H1 (cell line): ENCODE data around the gene MDM4. TPM values are rescaled to one million over a fixed set of nuclear protein-coding genes. Genes with fewer than 3 reads are reported as not detected.

ENCODE experiments used
- CTCF ChIA-PET: fragments of 300-600 bp; sonication (Branson Sonifier 250); formaldehyde crosslinking; loops from one replicate; lab custom pipeline; 2021; ENCODE audit not compliant: partially characterized antibody; lab: Charles Lee
- POLR2A ChIA-PET: fragments of 300-600 bp; sonication (Branson Sonifier 250); formaldehyde crosslinking; loops from one replicate; lab custom pipeline; 2021; ENCODE audit warnings: inconsistent platforms; ENCODE audit not compliant: partially characterized antibody; lab: Charles Lee
- DNase-seq, 2 experiments: peaks; one replicate each; pipeline versions ENCODE4 v3.0.0 to v3.0.0-alpha.2; 2010 to 2022; ENCODE audit warnings: low spot score in 2 of 2, low read depth in 1 of 2, mixed read lengths in 1 of 2
- FAIRE-seq: peaks from 2 replicates; lab custom pipeline; 2011; peaks lifted over from hg19 to GRCh38; lab: Jason Lieb, UNC
- H2AFZ ChIP-seq: 2 replicates; pipeline ENCODE4 v1.8.1; 2012; ENCODE audit warnings: low read length, inconsistent platforms
- H2AK5ac ChIP-seq: 2 replicates; pipeline ENCODE4 v1.6.1; 2013; ENCODE audit warnings: low read depth, low read length
- H2BK120ac ChIP-seq: replicated peaks from 2 replicates; pipeline ENCODE3; 2013; ENCODE audit warnings: low read depth, low read length, inconsistent platforms
- H2BK12ac ChIP-seq: 2 replicates; pipeline ENCODE4 v1.6.1; 2013; ENCODE audit warnings: low read depth, low read length
- H2BK15ac ChIP-seq: 2 replicates; pipeline ENCODE4 v1.6.1; 2013; ENCODE audit warnings: low read length
- H2BK20ac ChIP-seq: 2 replicates; pipeline ENCODE4 v1.6.1; 2013; ENCODE audit warnings: low read length
- H2BK5ac ChIP-seq: 2 replicates; pipeline ENCODE4 v1.6.1; 2013; ENCODE audit warnings: low read depth, low read length
- H3K14ac ChIP-seq: 2 replicates; pipeline ENCODE4 v1.6.1; 2013; ENCODE audit warnings: inconsistent platforms; ENCODE audit not compliant: insufficient read length
- H3K18ac ChIP-seq: 2 replicates; pipeline ENCODE4 v1.6.1; 2013; ENCODE audit warnings: low read length; ENCODE audit errors: extremely low read depth
- H3K23ac ChIP-seq: 2 replicates; pipeline ENCODE4 v1.6.1; 2013; ENCODE audit warnings: inconsistent platforms; ENCODE audit not compliant: insufficient read length
- H3K23me2 ChIP-seq: 2 replicates; pipeline ENCODE4 v1.6.1; 2013; ENCODE audit warnings: low read depth, low read length
- H3K27ac ChIP-seq: 2 replicates; pipeline ENCODE4 v1.6.1; 2011; ENCODE audit warnings: low read depth, low read length, inconsistent platforms
- H3K27me3 ChIP-seq, 4 experiments: replicated peaks in 1 of 4; 1 replicate in 1 of 4; 2 replicates in 3 of 4; pipeline versions ENCODE4 v1.6.1 to v1.8.1; 2011 to 2013; ENCODE audit warnings: low read length in 3 of 4, mild to moderate bottlenecking in 3 of 4, inconsistent platforms in 2 of 4, mixed read lengths in 2 of 4, moderate library complexity in 1 of 4; ENCODE audit not compliant: control insufficient read depth in 3 of 4, insufficient read depth in 3 of 4; ENCODE audit errors: extremely low read depth in 1 of 4
- H3K36me3 ChIP-seq, 4 experiments: 2 replicates each; pipeline versions ENCODE4 v1.6.1 to v1.8.1; 2011 to 2013; ENCODE audit warnings: mild to moderate bottlenecking in 4 of 4, low read length in 3 of 4, moderate library complexity in 2 of 4, control low read depth in 1 of 4, inconsistent platforms in 1 of 4; ENCODE audit not compliant: insufficient read depth in 4 of 4, control insufficient read depth in 2 of 4
- H3K4ac ChIP-seq: replicated peaks from 2 replicates; pipeline ENCODE3; 2013; ENCODE audit warnings: low read length, low read depth, mixed read lengths, inconsistent platforms; ENCODE audit not compliant: insufficient read length
- H3K4me1 ChIP-seq, 4 experiments: replicated peaks in 1 of 4; 1 replicate in 1 of 4; 2 replicates in 3 of 4; pipeline versions ENCODE4 v1.6.1 to v1.8.1; 2011 to 2013; ENCODE audit warnings: low read length in 3 of 4, inconsistent platforms in 2 of 4, mixed read lengths in 1 of 4; ENCODE audit not compliant: insufficient read depth in 4 of 4, control insufficient read depth in 3 of 4
- H3K4me2 ChIP-seq, 2 experiments: 2 replicates each; pipeline versions ENCODE4 v1.6.1 to v1.8.1; 2011 to 2013; ENCODE audit warnings: low read depth in 2 of 2, low read length in 2 of 2, control low read depth in 1 of 2, inconsistent platforms in 1 of 2, mild to moderate bottlenecking in 1 of 2; ENCODE audit not compliant: insufficient read depth in 1 of 2
- H3K4me3 ChIP-seq, 4 experiments: fragments of 200-600, 300-600 bp in 1 of 4; sonication (generic), shearing (Covaris generic), sonication (Bioruptor Twin) in 1 of 4; 2 replicates each; pipeline versions ENCODE4 v1.5.1 to v1.8.1; 2011 to 2016; ENCODE audit warnings: low read length in 4 of 4, low read depth in 3 of 4, control low read depth in 2 of 4, inconsistent platforms in 2 of 4, mild to moderate bottlenecking in 2 of 4, mixed read lengths in 1 of 4, moderate library complexity in 1 of 4; ENCODE audit not compliant: insufficient read depth in 2 of 4; ENCODE audit errors: extremely low read depth in 1 of 4
- H3K56ac ChIP-seq: replicated peaks from 2 replicates; pipeline ENCODE3; 2013; ENCODE audit warnings: low read depth, mild to moderate bottlenecking, mixed read lengths, low read length, inconsistent platforms; ENCODE audit not compliant: insufficient read length
- H3K79me1 ChIP-seq: 2 replicates; pipeline ENCODE4 v1.6.1; 2013; ENCODE audit warnings: low read depth, low read length, control low read depth
- H3K79me2 ChIP-seq, 2 experiments: 2 replicates each; pipeline versions ENCODE4 v1.6.1 to v1.8.1; 2012 to 2013; ENCODE audit warnings: low read length in 2 of 2, mild to moderate bottlenecking in 2 of 2, inconsistent platforms in 1 of 2; ENCODE audit not compliant: insufficient read depth in 2 of 2, control insufficient read depth in 1 of 2
- H3K9ac ChIP-seq, 4 experiments: replicated peaks in 1 of 4; 1 replicate in 1 of 4; 2 replicates in 3 of 4; pipeline versions ENCODE4 v1.6.1 to v1.8.1; 2011 to 2013; ENCODE audit warnings: low read depth in 3 of 4, low read length in 3 of 4, control low read depth in 2 of 4, mild to moderate bottlenecking in 2 of 4, moderate library complexity in 2 of 4, inconsistent platforms in 1 of 4; ENCODE audit errors: extremely low read depth in 1 of 4
- H3K9me3 ChIP-seq, 2 experiments: 2 replicates each; pipeline versions ENCODE4 v1.6.1 to v1.8.1; 2012 to 2013; ENCODE audit warnings: mild to moderate bottlenecking in 2 of 2, moderate library complexity in 2 of 2, control low read depth in 1 of 2, inconsistent platforms in 1 of 2, low read depth in 1 of 2, low read length in 1 of 2, mixed read lengths in 1 of 2; ENCODE audit not compliant: insufficient read depth in 2 of 2
- H4K20me1 ChIP-seq, 2 experiments: replicated peaks in 1 of 2; 2 replicates each; pipeline versions ENCODE3 to v1.8.1; 2011 to 2013; ENCODE audit warnings: inconsistent platforms in 2 of 2, low read length in 2 of 2, mild to moderate bottlenecking in 1 of 2; ENCODE audit not compliant: insufficient read depth in 2 of 2, control insufficient read depth in 1 of 2
- H4K5ac ChIP-seq: 2 replicates; pipeline ENCODE4 v1.6.1; 2013; ENCODE audit warnings: low read length, low read depth, mixed read lengths, inconsistent platforms; ENCODE audit not compliant: insufficient read length
- H4K8ac ChIP-seq: 2 replicates; pipeline ENCODE4 v1.8.0; 2013; ENCODE audit warnings: mild to moderate bottlenecking, moderate library complexity, low read length, inconsistent platforms; ENCODE audit not compliant: insufficient read depth; ENCODE audit errors: extremely low read depth
- H4K91ac ChIP-seq: replicated peaks from 2 replicates; pipeline ENCODE3; 2013; ENCODE audit warnings: low read length, mixed read lengths, inconsistent platforms; ENCODE audit not compliant: insufficient read length
- ASH2L ChIP-seq: fragments of 200-600, 300-600 bp; sonication (generic); IDR thresholded peaks from one replicate; pipeline ENCODE4 v1.7.1; 2017; ENCODE audit warnings: low read length
- CBX5 ChIP-seq: fragments of 300-800, 300-1000 bp; sonication (generic); IDR thresholded peaks from 2 replicates; pipeline ENCODE4 v1.7.1; 2016; ENCODE audit warnings: antibody characterized with exemption, low read length, low read depth
- CBX8 ChIP-seq: fragments of 300-800, 300-1000 bp; sonication (generic); IDR thresholded peaks from 2 replicates; pipeline ENCODE4 v1.7.1; 2016; ENCODE audit warnings: low read depth, low read length, borderline replicate concordance
- CEBPB ChIP-seq: IDR thresholded peaks from 2 replicates; pipeline ENCODE4 v1.6.1; 2012; ENCODE audit warnings: low read depth, low read length
- CHD2 ChIP-seq: IDR thresholded peaks from 2 replicates; pipeline ENCODE4 v1.6.1; 2012; ENCODE audit warnings: low read length, improper control_type of control experiment
- CTBP2 ChIP-seq: IDR thresholded peaks from 2 replicates; pipeline ENCODE4 v1.7.0; 2011; ENCODE audit warnings: borderline replicate concordance, mild to moderate bottlenecking, moderate library complexity, mixed read lengths, low read length; ENCODE audit not compliant: insufficient read depth, insufficient read length
- EGR1 ChIP-seq: IDR thresholded peaks from 2 replicates; pipeline ENCODE4 v1.6.1; 2011; ENCODE audit warnings: low read depth, low read length, borderline replicate concordance
- HDAC6 ChIP-seq: IDR thresholded peaks from one replicate; pipeline ENCODE4 v1.7.1; 2012; ENCODE audit warnings: low read depth, mild to moderate bottlenecking, inconsistent platforms, low read length, moderate library complexity
- SIN3A ChIP-seq, 2 experiments: IDR thresholded peaks in 1 of 2; conservative IDR thresholded peaks in 1 of 2; 2 replicates each; pipeline ENCODE4 v1.6.1; 2011 to 2012; ENCODE audit warnings: low read length in 2 of 2, improper control_type of control experiment in 1 of 2, low read depth in 1 of 2, mild to moderate bottlenecking in 1 of 2
- TAF1 ChIP-seq: IDR thresholded peaks from 2 replicates; pipeline ENCODE4 v1.6.1; 2011; ENCODE audit warnings: mild to moderate bottlenecking, low read depth, low read length
- TAF7 ChIP-seq: optimal IDR thresholded peaks from 2 replicates; pipeline ENCODE3; 2011; ENCODE audit warnings: low read depth, mild to moderate bottlenecking, inconsistent platforms, low read length, moderate library complexity, borderline replicate concordance
- WGBS, 2 experiments: shearing (Covaris generic) in 1 of 2; methylation state at CpG; one replicate each; pipeline versions ENCODE4 v1.1.6 to v1.1.7; 2013 to 2015; ENCODE audit warnings: low lambda C conversion rate in 2 of 2, mixed read lengths in 2 of 2, inconsistent platforms in 1 of 2, low coverage in 1 of 2, missing lambda C conversion rate in 1 of 2; ENCODE audit not compliant: insufficient replicate concordance in 2 of 2, insufficient coverage in 1 of 2, insufficient read length in 1 of 2; ENCODE audit errors: extremely low coverage in 1 of 2, missing lambda C conversion rate in 1 of 2; 5-methylcytosine and 5-hydroxymethylcytosine counted together
- polyA plus RNA-seq, 7 experiments: library from polyadenylated mRNA; depleted of rRNA in 3 of 7; stranded (reverse) in 5 of 7; unstranded in 2 of 7; fragments of >200 nt in 5 of 7; fragments of 200-250 nt in 2 of 7; gene quantifications; 1 replicate in 5 of 7; 2 replicates in 1 of 7; 4 replicates in 1 of 7; pipeline versions ENCODE4 v1.2.1 to v1.2.3, GENCODE V29; 2011 to 2013; ENCODE audit warnings: missing spikeins in 2 of 7, mixed read lengths in 2 of 7
- total RNA-seq: library from RNA; stranded (reverse); fragmentation: NEBNext Ultra II Directional; extraction: Animal tissue kit (Norgen Biotek cat#: 25700); gene quantifications from 2 replicates; pipeline ENCODE4 v1.2.1, GENCODE V29; 2021

MDM4 gene
- total and polyA plus RNA-seq, 2 of the 8 experiments (the other 6 are each of a cell fraction or from before 2014, with no cell fraction given) = 10.8 to 84.9 TPM

GRCh38 chr1:204566583-204566955 lies 50.4 kb downstream of the MDM4 start:
- Histone ChIP-seq H2BK15ac (no peak overlapping the region), H2BK5ac (no peak overlapping the region), H4K20me1 (peaks cover 0 to 2% of the 10 kb centered on the region in 2 experiments), H2AK5ac (no peak overlapping the region), H2BK12ac (no peak overlapping the region), H3K79me1 (no peaks in the 10 kb centered on the region; the same call in 1 of the 2 replicates), H3K14ac (no peak overlapping the region), H4K8ac (no peak overlapping the region), H3K27ac (no peak overlapping the region), H3K9ac (no peak overlapping the region), H3K18ac (no peak overlapping the region), H3K36me3 (no peaks in the 10 kb centered on the region; a peak in 1 of 8 replicates), H3K4me2 (peak overlapping the region; percentile 6 to 28; a peak in 1 of 4 replicates), H3K79me2 (no peaks in the 10 kb centered on the region), H3K23me2 (no peaks in the 10 kb centered on the region), H3K4me1 (peaks cover 3 to 28% (median 14%) of the 10 kb centered on the region in 4 experiments; a peak in 6 of 7 replicates), H3K56ac (no peak overlapping the region), H3K27me3 (no peaks in the 10 kb centered on the region; a peak in 1 of 7 replicates), H3K4me3 (no peak overlapping the region), H4K5ac (no peak overlapping the region), H2BK120ac (no peak overlapping the region), H2AFZ (no peak overlapping the region), H3K23ac (no peak overlapping the region), H3K9me3 (no peaks in the 10 kb centered on the region), H2BK20ac (no peak overlapping the region), H4K91ac (no peak overlapping the region), H3K4ac (no peak overlapping the region)
- CTCF ChIA-PET = interaction anchor here (0.7 to 28.0 kb wide), 52 partner anchors 11 to 376 kb away, joined by 3 to 397 read pairs (median 7); partner anchors contain the start of genes LRRN2 and PIK3C2B
- POLR2A ChIA-PET = interaction anchor here (1.4 to 1.9 kb wide), 9 partner anchors 8 to 240 kb away, joined by 3 to 6 read pairs (median 4); partner anchors contain the start of gene MDM4
- 79% methylated on average over 6 of the region's 6 CpGs; no CpG with 5 or more reads in 1 of the 2 experiments for WGBS, 2 experiments
- DNase-seq = no peak
- TF ChIP-seq HDAC6 (no peak), CBX8 (no peak), TAF1 (no peak), ASH2L (no peak), CBX5 (no peak), CHD2 (no peak), SIN3A (conservative IDR thresholded peaks at IDR 0.05 in 1 of 2, IDR thresholded peaks at IDR 0.05 in 1 of 2; ENCODE audit: low read depth in 1 of 2, low read length in 2 of 2) (no peak), CEBPB (no peak), TAF7 (no peak), EGR1 (no peak), CTBP2 (no peak)
- FAIRE-seq = no peak
